ENCODE measurements around the gene COL10A1. TPM values are rescaled to one million over a fixed set of nuclear protein-coding genes. Genes with fewer than 3 reads are reported as not detected.

The COL10A1 gene
- total RNA-seq, 2 experiments from 2014 or later, result not detected

GRCh38 chr6:116156405-116157326 lies 30.7 kb upstream of the COL10A1 start:
- H3K27me3 Mint-ChIP-seq, result no peaks in the 10 kb centered on the region
- no peak for DNase-seq
- no peak for ATAC-seq
- peaks cover 8% of the 10 kb centered on the region for H3K9me3 Mint-ChIP-seq (ENCODE audit: low read depth)
- intact Hi-C loops (cut with DNase I, micrococcal nuclease), result no loop called here
- no peaks in the 10 kb centered on the region for H3K4me1 Mint-ChIP-seq
- no peak overlapping the region for H3K27ac Mint-ChIP-seq
- H3K4me3 Mint-ChIP-seq, result no peak overlapping the region
- ChIA-PET CTCF (no interaction called here), POLR2A (no interaction called here)
- peaks cover 13% of the 10 kb centered on the region for H3K36me3 Mint-ChIP-seq (ENCODE audit: low read depth)

GRCh38 chr6:116154887-116155286 lies 29.0 kb upstream of the COL10A1 start:
- Mint-ChIP-seq H3K27me3 (no peaks in the 10 kb centered on the region), H3K4me3 (no peak overlapping the region), H3K4me1 (no peaks in the 10 kb centered on the region), H3K27ac (no peak overlapping the region), H3K9me3 (ENCODE audit: low read depth) (peaks cover 4% of the 10 kb centered on the region), H3K36me3 (ENCODE audit: low read depth) (peaks cover 5% of the 10 kb centered on the region)
- CTCF ChIA-PET, result no interaction called here
- intact Hi-C loops (cut with DNase I, micrococcal nuclease), result no loop called here
- POLR2A ChIA-PET, result no interaction called here
- DNase-seq (no peak), ATAC-seq (no peak)

DNA sequence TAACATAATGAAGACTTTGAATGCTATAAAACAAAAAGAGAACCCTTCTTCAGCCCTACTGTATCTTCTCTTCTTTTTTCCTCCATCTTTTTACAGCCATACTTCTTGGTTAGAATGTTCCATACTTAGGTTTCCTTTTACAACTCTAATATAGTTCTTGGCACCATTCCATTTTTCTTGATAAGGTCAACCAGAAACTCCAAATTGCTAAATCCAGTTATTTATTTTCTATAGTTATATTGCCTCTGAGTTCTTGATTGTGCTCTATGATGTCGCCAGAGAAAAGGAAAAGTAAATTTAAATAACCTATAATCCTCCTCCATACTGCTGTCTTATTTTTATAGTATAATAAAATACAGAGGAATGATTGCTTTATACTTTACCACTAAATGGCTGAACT lies 26.7 kb upstream of the COL10A1 start:
- ChIA-PET POLR2A (no interaction called here), CTCF (interaction anchor here (0.9 kb wide), 1 partner anchor 17 kb away, joined by 3 read pairs; no protein-coding TSS in a partner anchor)
- Mint-ChIP-seq H3K9me3 (ENCODE audit: low read depth) (no peaks in the 10 kb centered on the region), H3K4me1 (no peaks in the 10 kb centered on the region), H3K27me3 (no peaks in the 10 kb centered on the region), H3K4me3 (no peak overlapping the region), H3K27ac (no peak overlapping the region), H3K36me3 (ENCODE audit: low read depth) (no peaks in the 10 kb centered on the region)
- DNase-seq (no peak), ATAC-seq (no peak)
- intact Hi-C loops (cut with DNase I, micrococcal nuclease), result no loop called here

GRCh38 chr6:116145803-116146675 lies 20.1 kb upstream of the COL10A1 start:
- CTCF ChIA-PET, result no interaction called here
- Mint-ChIP-seq H3K27me3 (no peaks in the 10 kb centered on the region), H3K27ac (no peak overlapping the region), H3K36me3 (ENCODE audit: low read depth) (no peaks in the 10 kb centered on the region), H3K4me3 (no peak overlapping the region), H3K4me1 (no peaks in the 10 kb centered on the region), H3K9me3 (ENCODE audit: low read depth) (no peaks in the 10 kb centered on the region)
- POLR2A ChIA-PET, result interaction anchor here (0.7 kb wide), 1 partner anchor 87 kb away, joined by 3 read pairs; no protein-coding TSS in a partner anchor
- no peak for ATAC-seq
- no peak for DNase-seq
- intact Hi-C loops (cut with DNase I, micrococcal nuclease), result no loop called here

GRCh38 chr6:116144605-116145004 lies 18.7 kb upstream of the COL10A1 start:
- intact Hi-C loops (cut with DNase I, micrococcal nuclease), result no loop called here
- ChIA-PET POLR2A (no interaction called here), CTCF (no interaction called here)

GRCh38 chr6:116139917-116140316 lies 14.0 kb upstream of the COL10A1 start:
- Mint-ChIP-seq H3K27me3 (no peaks in the 10 kb centered on the region), H3K4me1 (peaks cover 10% of the 10 kb centered on the region), H3K4me3 (no peak overlapping the region), H3K27ac (no peak overlapping the region), H3K36me3 (ENCODE audit: low read depth) (peaks cover 3% of the 10 kb centered on the region), H3K9me3 (ENCODE audit: low read depth) (no peaks in the 10 kb centered on the region)
- intact Hi-C loops (cut with DNase I, micrococcal nuclease), result no loop called here
- ChIA-PET CTCF (no interaction called here), POLR2A (no interaction called here)
- no peak for ATAC-seq
- no peak for DNase-seq

More at GRCh38 chr6:116144605-116145004, 18.7 kb upstream of the COL10A1 start:
- H3K27me3 Mint-ChIP-seq, result no peaks in the 10 kb centered on the region
- H3K9me3 Mint-ChIP-seq (ENCODE audit: low read depth), result no peaks in the 10 kb centered on the region
- no peaks in the 10 kb centered on the region for H3K4me1 Mint-ChIP-seq
- no peak overlapping the region for H3K27ac Mint-ChIP-seq
- DNase-seq (no peak), ATAC-seq (no peak)
- H3K4me3 Mint-ChIP-seq, result no peak overlapping the region
- no peaks in the 10 kb centered on the region for H3K36me3 Mint-ChIP-seq (ENCODE audit: low read depth)

- H3K27ac Mint-ChIP-seq, result no peak overlapping the region
- no peaks in the 10 kb centered on the region for H3K27me3 Mint-ChIP-seq
- POLR2A ChIA-PET, result interaction anchor here (0.6 kb wide), 1 partner anchor 310 kb away, joined by 5 read pairs; no protein-coding TSS in a partner anchor
- intact Hi-C loops (cut with DNase I, micrococcal nuclease), result no loop called here
- H3K36me3 Mint-ChIP-seq (ENCODE audit: low read depth), result peaks cover 3% of the 10 kb centered on the region
- CTCF ChIA-PET, result no interaction called here
- H3K4me3 Mint-ChIP-seq, result no peak overlapping the region
- no peaks in the 10 kb centered on the region for H3K9me3 Mint-ChIP-seq (ENCODE audit: low read depth)
- ATAC-seq, result peak; percentile 60
- peak; percentile 35 for DNase-seq
- H3K4me1 Mint-ChIP-seq, result peaks cover 10% of the 10 kb centered on the region
Observed at GRCh38 chr6:116136933-116137340, 11.0 kb upstream of the COL10A1 start.

DNA sequence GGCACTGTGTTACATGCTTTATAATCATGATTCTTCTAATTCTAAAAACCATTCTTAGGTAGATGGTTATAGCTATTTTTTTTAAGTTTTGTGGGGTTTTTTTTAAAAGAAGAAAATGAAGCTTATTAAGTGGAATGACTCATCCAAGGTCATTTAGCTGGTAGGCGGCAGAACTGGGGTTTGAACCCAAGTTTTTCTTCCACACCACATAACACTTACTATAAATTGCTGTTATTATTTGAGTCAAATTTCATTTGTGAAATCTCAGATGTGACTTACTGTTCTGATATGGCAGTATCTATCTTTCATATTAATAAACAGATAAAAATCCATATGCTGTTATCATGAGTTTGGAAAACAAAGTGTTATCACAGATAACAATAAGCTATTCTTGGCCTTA lies 10.4 kb upstream of the COL10A1 start:
- no peaks in the 10 kb centered on the region for H3K27me3 Mint-ChIP-seq
- ATAC-seq (peak; percentile 33), DNase-seq (no peak)
- H3K4me1 Mint-ChIP-seq, result peaks cover 10% of the 10 kb centered on the region
- H3K27ac Mint-ChIP-seq, result no peak overlapping the region
- POLR2A ChIA-PET, result interaction anchor here (0.6 kb wide), 1 partner anchor 310 kb away, joined by 5 read pairs; no protein-coding TSS in a partner anchor
- peaks cover 3% of the 10 kb centered on the region for H3K36me3 Mint-ChIP-seq (ENCODE audit: low read depth)
- no peak overlapping the region for H3K4me3 Mint-ChIP-seq
- no peaks in the 10 kb centered on the region for H3K9me3 Mint-ChIP-seq (ENCODE audit: low read depth)
- CTCF ChIA-PET, result interaction anchor here (0.5 to 1.7 kb wide), 3 partner anchors 10 to 133 kb away, joined by 3 to 4 read pairs (median 3); partner anchors contain the start of gene COL10A1
- intact Hi-C loops (cut with DNase I, micrococcal nuclease), result no loop called here

DNA sequence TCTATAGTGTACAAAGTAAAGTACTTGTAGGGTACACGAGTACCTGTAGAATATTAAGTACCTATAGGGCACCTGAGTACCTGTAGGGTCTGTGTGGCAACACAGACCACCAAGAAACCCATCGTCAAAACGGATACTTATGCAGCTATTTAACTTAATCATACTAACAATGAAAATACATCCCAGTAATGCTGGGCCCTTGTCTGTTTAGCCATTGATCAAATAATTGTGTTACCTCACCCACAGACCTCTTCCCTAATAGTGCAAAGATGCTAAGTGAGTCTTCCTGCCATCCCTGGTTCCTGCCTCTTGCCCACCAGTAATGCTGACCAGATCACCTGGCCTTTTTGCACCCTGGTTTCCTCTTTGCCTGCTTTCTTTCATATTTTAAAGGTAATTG lies 7.5 kb upstream of the COL10A1 start:
- no peak for DNase-seq
- peaks cover 5% of the 10 kb centered on the region for H3K36me3 Mint-ChIP-seq (ENCODE audit: low read depth)
- H3K9me3 Mint-ChIP-seq (ENCODE audit: low read depth), result no peaks in the 10 kb centered on the region
- H3K4me3 Mint-ChIP-seq, result no peak overlapping the region
- CTCF ChIA-PET, result no interaction called here
- intact Hi-C loops (cut with DNase I, micrococcal nuclease), result no loop called here
- ATAC-seq, result no peak
- H3K4me1 Mint-ChIP-seq, result peaks cover 10% of the 10 kb centered on the region
- no peaks in the 10 kb centered on the region for H3K27me3 Mint-ChIP-seq
- POLR2A ChIA-PET, result interaction anchor here (0.6 kb wide), 1 partner anchor 27 kb away, joined by 8 read pairs; no protein-coding TSS in a partner anchor
- no peak overlapping the region for H3K27ac Mint-ChIP-seq

- Mint-ChIP-seq H3K4me3 (no peak overlapping the region), H3K4me1 (no peaks in the 10 kb centered on the region), H3K36me3 (ENCODE audit: low read depth) (peaks cover 6% of the 10 kb centered on the region), H3K27ac (no peak overlapping the region), H3K27me3 (no peaks in the 10 kb centered on the region), H3K9me3 (ENCODE audit: low read depth) (no peaks in the 10 kb centered on the region)
- intact Hi-C loops (cut with DNase I, micrococcal nuclease), result no loop called here
- no peak for DNase-seq
- CTCF ChIA-PET, result interaction anchor here (0.8 to 1.2 kb wide), 2 partner anchors 11 to 18 kb away, joined by 3 read pairs; no protein-coding TSS in a partner anchor
- no peak for ATAC-seq
- POLR2A ChIA-PET, result no interaction called here
Observed at GRCh38 chr6:116127771-116128493, 2.0 kb upstream of the COL10A1 start.

- ChIA-PET POLR2A (no interaction called here), CTCF (interaction anchor here (5.8 kb wide), 1 partner anchor 9 kb away, joined by 21 read pairs; no protein-coding TSS in a partner anchor)
- Mint-ChIP-seq H3K9me3 (ENCODE audit: low read depth) (no peaks in the 10 kb centered on the region), H3K36me3 (ENCODE audit: low read depth) (peaks cover 16% of the 10 kb centered on the region), H3K4me1 (no peaks in the 10 kb centered on the region), H3K27ac (no peak overlapping the region), H3K4me3 (no peak overlapping the region), H3K27me3 (no peaks in the 10 kb centered on the region)
- intact Hi-C loops (cut with DNase I, micrococcal nuclease), result no loop called here
- ATAC-seq (no peak), DNase-seq (no peak)
Observed at GRCh38 chr6:116120430-116120829, 5.5 kb downstream of the COL10A1 start.

Measured in activated CD4-positive, alpha-beta T cell treated with anti-CD3 and anti-CD28 coated beads for 36 hours (primary cell).